ENCODE data around the gene KRT36. TPM values are rescaled to one million over a fixed set of nuclear protein-coding genes. Genes with fewer than 3 reads are reported as not detected.

Gene KRT36
- total RNA-seq, 2 experiments from 2014 or later: not detected

DNA sequence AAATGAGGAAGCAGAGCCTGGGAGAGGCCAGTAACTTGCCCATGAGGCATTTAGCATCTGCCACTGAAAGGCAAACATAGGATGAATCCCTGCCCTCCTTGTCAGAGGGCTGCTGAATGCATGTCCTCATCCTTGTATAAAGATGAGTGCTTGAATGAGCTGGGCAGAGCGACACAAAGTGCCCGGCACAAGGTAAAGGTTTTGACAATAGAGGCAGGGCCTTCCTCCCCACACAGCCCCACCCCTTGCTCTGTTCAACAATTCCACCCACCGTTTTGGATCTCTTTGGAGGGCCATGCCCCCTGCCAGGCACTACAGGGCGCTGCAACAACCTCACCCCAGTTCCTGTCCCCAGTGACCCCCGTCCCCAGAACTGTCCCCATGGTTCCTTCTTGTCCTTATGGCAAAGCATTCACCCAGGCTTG, 39.8 kb upstream of the KRT36 start:
- DNase-seq (no peak), ATAC-seq (no peak)
- H3K9me3 Mint-ChIP-seq (ENCODE audit: low read depth): no peaks in the 10 kb centered on the region
- CTCF ChIA-PET: interaction anchor here (3.6 kb wide), 1 partner anchor 119 kb away, joined by 12 read pairs; no protein-coding TSS in a partner anchor
- peaks cover 69% of the 10 kb centered on the region for H3K27me3 Mint-ChIP-seq
- no peaks in the 10 kb centered on the region for H3K4me1 Mint-ChIP-seq
- H3K27ac Mint-ChIP-seq: no peak overlapping the region
- H3K36me3 Mint-ChIP-seq: no peaks in the 10 kb centered on the region
- no peak overlapping the region for H3K4me3 Mint-ChIP-seq

DNA sequence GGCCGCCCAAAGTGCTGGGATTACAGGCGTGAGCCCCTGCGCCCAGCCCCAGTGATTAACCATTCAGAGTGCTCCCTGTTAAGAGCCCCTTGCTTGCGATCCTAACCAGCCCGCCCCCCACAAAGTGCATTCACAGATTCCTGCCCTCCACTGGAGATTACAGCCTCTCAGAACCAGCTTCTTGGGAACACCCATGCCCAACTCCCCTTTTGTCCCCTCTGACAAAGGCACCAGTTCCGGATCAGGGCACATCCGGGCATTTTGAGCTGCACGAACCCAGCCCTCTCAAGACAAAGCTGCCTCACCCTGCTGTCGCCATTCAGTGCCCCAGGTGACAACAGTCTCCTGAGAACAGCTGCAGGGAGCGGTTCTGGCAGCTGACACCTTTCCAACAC, 39.2 kb upstream of the KRT36 start:
- ATAC-seq: no peak
- Mint-ChIP-seq H3K27ac (no peak overlapping the region), H3K4me1 (no peaks in the 10 kb centered on the region), H3K36me3 (no peaks in the 10 kb centered on the region), H3K4me3 (no peak overlapping the region), H3K27me3 (peaks cover 71% of the 10 kb centered on the region), H3K9me3 (ENCODE audit: low read depth) (no peaks in the 10 kb centered on the region)
- DNase-seq: no peak
- CTCF ChIA-PET: interaction anchor here (1.9 to 3.6 kb wide), 2 partner anchors 20 to 120 kb away, joined by 10 to 12 read pairs; no protein-coding TSS in a partner anchor

DNA sequence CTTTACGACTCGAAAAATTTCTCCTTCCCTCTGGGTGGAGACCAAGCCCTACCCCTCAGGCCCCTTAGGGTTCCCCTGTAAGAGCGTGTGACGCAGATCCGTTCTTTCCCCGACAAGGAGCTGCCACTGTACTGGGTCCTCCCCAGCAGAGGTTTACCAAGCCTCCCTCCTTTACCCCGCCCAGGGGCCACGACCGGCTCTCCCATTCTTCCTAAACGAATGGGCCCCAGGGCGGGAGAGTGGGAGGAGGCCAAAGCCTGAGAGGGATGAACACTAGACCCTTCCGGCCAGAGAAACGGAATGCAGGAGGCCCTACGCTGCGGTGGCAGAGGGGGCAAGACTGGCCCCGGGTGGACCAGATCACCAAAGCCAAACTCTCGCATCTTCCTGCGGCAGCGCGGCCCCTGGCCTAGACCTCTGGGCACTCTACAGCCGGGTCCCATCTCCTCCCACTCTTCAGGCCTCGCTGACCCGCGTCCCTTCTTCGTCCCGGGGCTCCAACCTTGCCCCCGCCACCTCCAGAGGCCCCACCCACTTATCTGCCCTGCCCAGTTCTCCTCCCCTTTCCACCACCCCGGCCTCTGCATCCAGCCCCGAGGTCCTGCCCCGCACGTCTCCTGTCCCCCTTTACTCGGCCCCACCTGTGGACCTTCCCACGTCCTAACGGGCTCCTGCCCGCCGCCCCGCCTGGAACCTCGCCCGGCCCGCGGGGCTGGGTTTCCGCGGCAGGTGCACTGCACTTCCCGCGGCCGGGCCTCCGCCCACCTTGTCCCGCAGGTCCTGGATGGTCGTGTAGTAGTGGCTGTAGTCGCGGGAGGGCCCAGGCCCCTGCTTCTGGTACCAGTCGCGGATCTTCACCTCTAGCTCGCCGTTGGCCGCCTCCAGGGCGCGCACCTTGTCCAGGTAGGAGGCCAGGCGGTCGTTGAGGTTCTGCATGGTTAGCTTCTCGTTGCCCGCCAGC, 37.6 kb upstream of the KRT36 start:
- ATAC-seq (no peak), DNase-seq (no peak)
- H3K27ac Mint-ChIP-seq: no peak overlapping the region
- H3K4me1 Mint-ChIP-seq: no peaks in the 10 kb centered on the region
- H3K4me3 Mint-ChIP-seq: no peak overlapping the region
- H3K27me3 Mint-ChIP-seq: peaks cover 63% of the 10 kb centered on the region
- no peaks in the 10 kb centered on the region for H3K9me3 Mint-ChIP-seq (ENCODE audit: low read depth)
- CTCF ChIA-PET: interaction anchor here (1.2 to 3.6 kb wide), 3 partner anchors 22 to 121 kb away, joined by 3 to 12 read pairs (median 10); no protein-coding TSS in a partner anchor
- H3K36me3 Mint-ChIP-seq: no peaks in the 10 kb centered on the region

DNA sequence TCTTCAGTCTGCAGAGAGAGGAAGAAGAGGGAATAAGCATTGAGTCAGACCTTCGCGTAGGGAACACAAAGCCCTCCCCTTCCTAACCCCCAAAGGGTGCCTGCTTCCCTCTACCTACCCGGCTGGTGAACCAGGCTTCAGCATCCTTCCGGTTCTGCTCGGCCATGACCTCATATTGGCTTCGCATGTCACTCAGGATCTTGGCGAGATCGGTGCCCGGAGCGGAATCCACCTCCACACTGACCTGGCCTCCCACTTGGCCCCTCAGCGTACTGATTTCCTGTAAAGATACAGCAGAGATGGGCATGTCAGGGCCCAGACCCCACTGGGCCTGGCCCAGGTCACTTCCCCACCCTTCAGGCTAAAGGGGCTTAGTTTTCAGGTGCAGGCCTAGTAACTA, 34.6 kb upstream of the KRT36 start:
- Mint-ChIP-seq H3K4me3 (no peak overlapping the region), H3K27me3 (peaks cover 35% of the 10 kb centered on the region), H3K9me3 (ENCODE audit: low read depth) (no peaks in the 10 kb centered on the region), H3K4me1 (no peaks in the 10 kb centered on the region), H3K36me3 (no peaks in the 10 kb centered on the region), H3K27ac (no peak overlapping the region)
- CTCF ChIA-PET: no interaction called here
- DNase-seq (no peak), ATAC-seq (no peak)

DNA sequence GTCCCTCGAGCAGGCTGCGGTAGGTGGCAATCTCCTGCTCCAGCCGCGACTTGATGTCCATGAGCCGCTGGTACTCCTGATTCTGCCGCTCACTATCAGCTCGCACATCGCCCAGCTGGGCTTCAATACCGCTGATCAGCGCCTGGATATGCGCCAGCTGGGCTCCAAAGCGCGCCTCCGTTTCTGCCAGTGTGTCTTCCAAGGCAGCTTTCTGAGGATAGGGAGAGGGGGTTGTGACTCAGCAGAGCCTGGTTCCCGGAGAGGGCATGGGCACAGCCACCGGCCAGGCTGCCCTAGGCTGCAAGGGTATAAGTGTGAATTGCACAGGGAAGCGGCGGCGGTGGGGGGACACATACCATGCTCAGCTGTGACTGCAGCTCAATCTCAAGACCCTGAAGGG, 34.1 kb upstream of the KRT36 start:
- Mint-ChIP-seq H3K36me3 (no peaks in the 10 kb centered on the region), H3K4me1 (no peaks in the 10 kb centered on the region), H3K27me3 (peaks cover 30% of the 10 kb centered on the region), H3K27ac (no peak overlapping the region), H3K9me3 (ENCODE audit: low read depth) (no peaks in the 10 kb centered on the region), H3K4me3 (no peak overlapping the region)
- no peak for DNase-seq
- CTCF ChIA-PET: no interaction called here
- no peak for ATAC-seq

GRCh38 chr17:41523225-41523593, 33.5 kb upstream of the KRT36 start:
- Mint-ChIP-seq H3K4me1 (no peaks in the 10 kb centered on the region), H3K36me3 (no peaks in the 10 kb centered on the region), H3K9me3 (ENCODE audit: low read depth) (no peaks in the 10 kb centered on the region), H3K27me3 (peaks cover 25% of the 10 kb centered on the region), H3K4me3 (no peak overlapping the region), H3K27ac (no peak overlapping the region)
- CTCF ChIA-PET: no interaction called here
- no peak for ATAC-seq
- no peak for DNase-seq

DNA sequence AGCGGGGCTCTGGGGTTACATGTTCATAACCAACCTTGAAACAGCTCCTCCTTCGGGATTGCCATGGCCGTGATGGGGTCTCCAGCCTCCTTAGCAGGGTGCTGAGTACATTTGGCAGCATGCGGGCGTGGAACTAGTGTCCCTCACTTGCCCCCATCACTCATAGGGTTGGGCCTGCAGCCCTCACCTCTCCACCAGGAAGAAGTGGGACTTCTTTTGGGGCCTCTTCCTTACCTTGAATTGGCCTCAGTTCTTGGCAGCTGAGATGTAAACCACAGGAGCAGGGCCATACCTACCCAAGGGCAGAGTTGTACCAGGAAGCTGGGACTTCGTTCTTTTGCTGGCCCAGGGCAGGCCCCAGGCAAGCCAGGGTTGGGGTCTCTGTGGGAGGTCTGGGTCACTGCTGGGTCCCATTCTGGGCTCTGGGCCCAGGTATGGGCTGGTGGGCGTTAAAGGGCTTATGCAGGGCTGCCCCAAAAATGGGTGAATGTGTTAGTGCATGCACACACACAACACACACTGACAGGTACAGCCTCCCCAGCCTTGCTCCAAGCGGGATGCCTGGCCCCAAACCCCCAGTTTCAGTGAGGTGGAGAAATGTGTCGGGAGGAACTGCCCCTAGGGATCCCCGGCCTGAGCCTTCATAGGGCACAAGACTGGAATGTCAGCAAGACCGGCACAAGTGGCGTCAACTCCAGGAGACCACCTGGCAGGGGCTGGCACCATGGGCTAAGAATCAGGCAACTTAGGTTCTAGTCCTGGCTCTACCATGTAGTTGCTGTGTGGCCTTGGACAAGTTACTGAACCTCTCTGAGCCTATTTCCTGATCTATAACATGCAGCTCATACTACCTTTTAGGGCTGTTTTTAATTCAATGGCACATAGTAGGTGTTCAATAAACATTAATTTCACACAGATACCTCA, 32.9 kb upstream of the KRT36 start:
- no peak overlapping the region for H3K27ac Mint-ChIP-seq
- CTCF ChIA-PET: interaction anchor here (0.6 to 1.7 kb wide), 2 partner anchors 26 to 167 kb away, joined by 3 to 5 read pairs; no protein-coding TSS in a partner anchor
- H3K36me3 Mint-ChIP-seq: no peaks in the 10 kb centered on the region
- no peaks in the 10 kb centered on the region for H3K9me3 Mint-ChIP-seq (ENCODE audit: low read depth)
- H3K4me3 Mint-ChIP-seq: no peak overlapping the region
- H3K4me1 Mint-ChIP-seq: no peaks in the 10 kb centered on the region
- H3K27me3 Mint-ChIP-seq: peaks cover 19% of the 10 kb centered on the region
- ATAC-seq (no peak), DNase-seq (no peak)

DNA sequence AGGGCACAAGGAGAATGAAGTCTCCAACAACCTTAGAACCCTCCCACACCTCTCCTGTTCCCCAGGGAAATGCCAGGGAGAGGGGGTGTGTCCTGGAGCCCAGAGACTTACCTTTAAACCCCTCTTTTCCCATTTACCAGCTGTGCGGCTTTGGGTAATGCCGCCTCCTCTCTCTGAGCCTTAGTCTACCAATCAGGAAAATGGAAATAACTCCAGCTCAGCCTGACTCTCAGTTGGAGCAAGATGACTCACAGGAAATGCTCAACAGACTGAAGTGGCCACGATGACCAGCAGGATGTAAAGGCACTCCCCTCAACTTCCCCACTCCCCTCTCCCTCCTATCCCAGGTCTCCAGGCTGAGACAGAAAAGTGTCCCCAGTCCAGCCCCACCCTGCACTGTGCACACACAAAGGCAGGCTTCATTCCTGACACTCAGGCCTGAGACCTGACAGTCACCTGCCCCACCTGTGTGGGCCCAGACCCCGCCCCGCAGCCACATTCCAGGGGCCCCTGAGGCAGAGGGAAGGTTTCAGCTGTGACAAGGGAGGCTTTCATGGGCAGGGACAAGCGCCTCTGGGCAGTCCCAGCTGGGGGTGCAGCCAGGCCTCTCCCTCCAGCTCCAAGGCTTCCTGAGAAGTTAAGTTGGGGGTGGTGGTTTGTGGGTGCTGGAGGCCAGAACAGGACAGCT, 32.0 kb upstream of the KRT36 start:
- DNase-seq (no peak), ATAC-seq (no peak)
- no peaks in the 10 kb centered on the region for H3K36me3 Mint-ChIP-seq
- CTCF ChIA-PET: interaction anchor here (0.6 to 1.7 kb wide), 2 partner anchors 27 to 168 kb away, joined by 3 to 5 read pairs; no protein-coding TSS in a partner anchor
- no peak overlapping the region for H3K27ac Mint-ChIP-seq
- H3K4me3 Mint-ChIP-seq: no peak overlapping the region
- H3K9me3 Mint-ChIP-seq (ENCODE audit: low read depth): no peaks in the 10 kb centered on the region
- peaks cover 10% of the 10 kb centered on the region for H3K27me3 Mint-ChIP-seq
- H3K4me1 Mint-ChIP-seq: no peaks in the 10 kb centered on the region

- Mint-ChIP-seq H3K36me3 (no peaks in the 10 kb centered on the region), H3K4me3 (no peak overlapping the region), H3K9me3 (ENCODE audit: low read depth) (no peaks in the 10 kb centered on the region), H3K27ac (no peak overlapping the region), H3K4me1 (no peaks in the 10 kb centered on the region), H3K27me3 (peaks cover 6% of the 10 kb centered on the region)
- CTCF ChIA-PET: interaction anchor here (1.7 kb wide), 1 partner anchor 28 kb away, joined by 5 read pairs; no protein-coding TSS in a partner anchor
- DNase-seq: no peak
- ATAC-seq: no peak
Observed at GRCh38 chr17:41520821-41521521, 31.3 kb upstream of the KRT36 start.

GRCh38 chr17:41519501-41520224, 30.0 kb upstream of the KRT36 start:
- ATAC-seq (no peak), DNase-seq (no peak)
- Mint-ChIP-seq H3K27me3 (peaks cover 2% of the 10 kb centered on the region), H3K9me3 (ENCODE audit: low read depth) (no peaks in the 10 kb centered on the region), H3K4me3 (no peak overlapping the region), H3K36me3 (no peaks in the 10 kb centered on the region), H3K4me1 (no peaks in the 10 kb centered on the region), H3K27ac (no peak overlapping the region)
- CTCF ChIA-PET: interaction anchor here (1.0 to 2.2 kb wide), 2 partner anchors 29 to 129 kb away, joined by 3 to 4 read pairs; no protein-coding TSS in a partner anchor

GRCh38 chr17:41518789-41519449, 29.2 kb upstream of the KRT36 start, which contains the start of gene KRT15:
KRT15 (minus strand) TSS chr17:41518890; CDS start chr17:41518827, 63 bp downstream.
- no peaks in the 10 kb centered on the region for H3K27me3 Mint-ChIP-seq
- no peak within 1 kb of the TSS for H3K4me3 Mint-ChIP-seq
- H3K27ac Mint-ChIP-seq: no peak within 1 kb of the TSS
- H3K36me3 Mint-ChIP-seq: no peaks in the 10 kb centered on the region
- ATAC-seq (no peak), DNase-seq (no peak)
- CTCF ChIA-PET: interaction anchor here (1.0 to 2.2 kb wide), 2 partner anchors 30 to 130 kb away, joined by 3 to 4 read pairs; no protein-coding TSS in a partner anchor
- H3K9me3 Mint-ChIP-seq (ENCODE audit: low read depth): no peaks in the 10 kb centered on the region
- no peaks in the 10 kb centered on the region for H3K4me1 Mint-ChIP-seq

Measured in activated CD8-positive, alpha-beta memory T cell treated with anti-CD3 and anti-CD28 coated beads, Interleukin-2, amount 10 ng/mL, durations not matched to agents 7 days and 5 days (primary cell).